HepG2 (cell line): ENCODE data around the gene PPP2R2C. TPM values are rescaled to one million over a fixed set of nuclear protein-coding genes. Genes with fewer than 3 reads are reported as not detected.

Experiments
- CENPX ChIP-seq: sonication (generic); formaldehyde crosslinking; IDR thresholded peaks from 2 replicates; pipeline ENCODE4 v1.9.0; 2021; ENCODE audit warnings: mild to moderate bottlenecking, missing genetic modification reagents, moderate library complexity
- SRY ChIP-seq: sonication (generic); formaldehyde crosslinking; IDR thresholded peaks from 2 replicates; pipeline ENCODE4 v1.8.0; 2022; ENCODE audit warnings: mild to moderate bottlenecking, missing genetic modification reagents
- ZNF431 ChIP-seq: sonication (generic); formaldehyde crosslinking; IDR thresholded peaks from 2 replicates; pipeline ENCODE4 v1.9.0; 2022; ENCODE audit warnings: missing genetic modification reagents, low read depth, mild to moderate bottlenecking, borderline replicate concordance
- ZNF670 ChIP-seq: sonication (generic); formaldehyde crosslinking; IDR thresholded peaks from 2 replicates; pipeline ENCODE4 v1.8.0; 2022; ENCODE audit warnings: mild to moderate bottlenecking, missing genetic modification reagents, borderline replicate concordance
- polyA plus RNA-seq, 8 experiments: library from polyadenylated mRNA; depleted of rRNA in 3 of 8; stranded (reverse) in 7 of 8; unstranded in 1 of 8; fragments of >200 nt; fragmentation: Illumina TruSeq in 4 of 8; extraction: Trizol in 4 of 8; gene quantifications; 2 replicates each; pipeline versions ENCODE4 v1.2.1 to v1.2.3, GENCODE V29; 2011 to 2016; ENCODE audit warnings: low read depth in 4 of 8, missing spikeins in 1 of 8, mixed read lengths in 1 of 8; ENCODE audit not compliant: insufficient read depth in 1 of 8
- total RNA-seq, 5 experiments: library from RNA; depleted of rRNA; stranded (reverse); fragments of >200 nt; fragmentation: Illumina TruSeq; extraction: Trizol; gene quantifications; 2 replicates each; pipeline ENCODE4 v1.2.3, GENCODE V29; 2016; ENCODE audit warnings: low read depth in 1 of 5
- TF ChIP-seq, protein P1 (sequence below): sonication (generic); formaldehyde crosslinking; IDR thresholded peaks from 2 replicates; pipeline ENCODE4 v1.4.0; 2020; ENCODE audit warnings: missing genetic modification reagents, borderline replicate concordance
- TF ChIP-seq, protein P2 (sequence below): sonication (generic); formaldehyde crosslinking; IDR thresholded peaks from 2 replicates; pipeline ENCODE4 v1.8.0; 2022; ENCODE audit warnings: missing genetic modification reagents, mild to moderate bottlenecking, borderline replicate concordance
- TF ChIP-seq, protein P3 (sequence below): sonication (generic); formaldehyde crosslinking; conservative IDR thresholded peaks from 2 replicates; pipeline ENCODE4 v1.8.0; 2022; ENCODE audit warnings: mild to moderate bottlenecking, moderate library complexity, missing genetic modification reagents
- TF ChIP-seq, protein P4 (sequence below): sonication (generic); formaldehyde crosslinking; IDR thresholded peaks from 2 replicates; pipeline ENCODE4 v1.5.1; 2020; ENCODE audit warnings: mild to moderate bottlenecking, missing genetic modification reagents, moderate library complexity
- TF ChIP-seq, protein P5 (sequence below): sonication (generic); formaldehyde crosslinking; IDR thresholded peaks from 2 replicates; pipeline ENCODE4 v1.9.0; 2021; ENCODE audit warnings: mild to moderate bottlenecking, missing genetic modification reagents

The PPP2R2C gene
- total and polyA plus RNA-seq, 2 of the 13 experiments (the other 11 are each of a cell fraction or from before 2014, with no cell fraction given) = 0.60 to 8.6 TPM

DNA sequence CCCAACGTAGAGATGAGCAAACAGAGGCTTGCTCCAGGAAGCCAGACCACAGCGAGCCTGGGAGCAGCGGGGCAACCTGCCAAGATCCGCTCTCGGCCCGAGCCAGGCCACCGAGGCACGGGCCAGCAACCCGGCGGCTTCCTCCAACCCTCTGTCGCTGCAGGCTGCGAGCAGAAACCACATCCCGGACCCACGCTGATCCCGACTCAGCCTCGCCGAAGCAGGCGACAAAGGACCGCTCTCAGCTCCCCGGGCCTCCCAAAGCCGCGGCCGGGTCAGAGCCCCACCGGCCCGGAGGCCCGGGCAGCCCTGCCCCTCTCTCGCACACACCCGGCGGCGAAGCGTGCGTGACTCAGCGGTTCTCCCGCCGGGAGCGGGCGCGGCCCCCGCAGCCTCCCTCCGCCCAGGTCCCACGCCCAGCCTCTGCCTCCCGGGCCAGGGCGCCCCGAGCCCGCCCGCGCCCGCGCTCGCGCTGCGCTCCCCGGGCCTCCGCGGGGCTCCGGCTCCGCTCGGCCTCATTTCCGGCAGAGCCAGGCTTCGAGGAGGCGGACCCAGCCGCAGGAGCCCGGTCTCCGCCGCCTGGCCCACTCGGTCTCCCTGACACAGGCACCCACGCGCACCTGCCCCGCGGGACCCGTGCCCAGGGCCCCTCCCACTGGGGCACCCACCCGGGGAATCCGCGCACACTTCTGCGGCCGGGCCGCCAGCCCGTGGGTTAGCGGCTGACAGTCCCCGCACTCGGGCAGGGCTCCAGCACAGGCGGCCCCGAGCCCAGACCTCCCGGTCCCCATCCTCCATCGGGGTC lies 1.7 kb downstream of the PPP2R2C start (continued):
- TF ChIP-seq, protein P1, sequence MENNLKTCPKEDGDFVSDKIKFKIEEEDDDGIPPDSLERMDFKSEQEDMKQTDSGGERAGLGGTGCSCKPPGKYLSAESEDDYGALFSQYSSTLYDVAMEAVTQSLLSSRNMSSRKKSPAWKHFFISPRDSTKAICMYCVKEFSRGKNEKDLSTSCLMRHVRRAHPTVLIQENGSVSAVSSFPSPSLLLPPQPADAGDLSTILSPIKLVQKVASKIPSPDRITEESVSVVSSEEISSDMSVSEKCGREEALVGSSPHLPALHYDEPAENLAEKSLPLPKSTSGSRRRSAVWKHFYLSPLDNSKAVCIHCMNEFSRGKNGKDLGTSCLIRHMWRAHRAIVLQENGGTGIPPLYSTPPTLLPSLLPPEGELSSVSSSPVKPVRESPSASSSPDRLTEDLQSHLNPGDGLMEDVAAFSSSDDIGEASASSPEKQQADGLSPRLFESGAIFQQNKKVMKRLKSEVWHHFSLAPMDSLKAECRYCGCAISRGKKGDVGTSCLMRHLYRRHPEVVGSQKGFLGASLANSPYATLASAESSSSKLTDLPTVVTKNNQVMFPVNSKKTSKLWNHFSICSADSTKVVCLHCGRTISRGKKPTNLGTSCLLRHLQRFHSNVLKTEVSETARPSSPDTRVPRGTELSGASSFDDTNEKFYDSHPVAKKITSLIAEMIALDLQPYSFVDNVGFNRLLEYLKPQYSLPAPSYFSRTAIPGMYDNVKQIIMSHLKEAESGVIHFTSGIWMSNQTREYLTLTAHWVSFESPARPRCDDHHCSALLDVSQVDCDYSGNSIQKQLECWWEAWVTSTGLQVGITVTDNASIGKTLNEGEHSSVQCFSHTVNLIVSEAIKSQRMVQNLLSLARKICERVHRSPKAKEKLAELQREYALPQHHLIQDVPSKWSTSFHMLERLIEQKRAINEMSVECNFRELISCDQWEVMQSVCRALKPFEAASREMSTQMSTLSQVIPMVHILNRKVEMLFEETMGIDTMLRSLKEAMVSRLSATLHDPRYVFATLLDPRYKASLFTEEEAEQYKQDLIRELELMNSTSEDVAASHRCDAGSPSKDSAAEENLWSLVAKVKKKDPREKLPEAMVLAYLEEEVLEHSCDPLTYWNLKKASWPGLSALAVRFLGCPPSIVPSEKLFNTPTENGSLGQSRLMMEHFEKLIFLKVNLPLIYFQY (CRISPR knock-in tag) = no peak
- TF ChIP-seq, protein P2, sequence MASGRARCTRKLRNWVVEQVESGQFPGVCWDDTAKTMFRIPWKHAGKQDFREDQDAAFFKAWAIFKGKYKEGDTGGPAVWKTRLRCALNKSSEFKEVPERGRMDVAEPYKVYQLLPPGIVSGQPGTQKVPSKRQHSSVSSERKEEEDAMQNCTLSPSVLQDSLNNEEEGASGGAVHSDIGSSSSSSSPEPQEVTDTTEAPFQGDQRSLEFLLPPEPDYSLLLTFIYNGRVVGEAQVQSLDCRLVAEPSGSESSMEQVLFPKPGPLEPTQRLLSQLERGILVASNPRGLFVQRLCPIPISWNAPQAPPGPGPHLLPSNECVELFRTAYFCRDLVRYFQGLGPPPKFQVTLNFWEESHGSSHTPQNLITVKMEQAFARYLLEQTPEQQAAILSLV (CRISPR knock-in tag) = no peak
- TF ChIP-seq, protein P3, sequence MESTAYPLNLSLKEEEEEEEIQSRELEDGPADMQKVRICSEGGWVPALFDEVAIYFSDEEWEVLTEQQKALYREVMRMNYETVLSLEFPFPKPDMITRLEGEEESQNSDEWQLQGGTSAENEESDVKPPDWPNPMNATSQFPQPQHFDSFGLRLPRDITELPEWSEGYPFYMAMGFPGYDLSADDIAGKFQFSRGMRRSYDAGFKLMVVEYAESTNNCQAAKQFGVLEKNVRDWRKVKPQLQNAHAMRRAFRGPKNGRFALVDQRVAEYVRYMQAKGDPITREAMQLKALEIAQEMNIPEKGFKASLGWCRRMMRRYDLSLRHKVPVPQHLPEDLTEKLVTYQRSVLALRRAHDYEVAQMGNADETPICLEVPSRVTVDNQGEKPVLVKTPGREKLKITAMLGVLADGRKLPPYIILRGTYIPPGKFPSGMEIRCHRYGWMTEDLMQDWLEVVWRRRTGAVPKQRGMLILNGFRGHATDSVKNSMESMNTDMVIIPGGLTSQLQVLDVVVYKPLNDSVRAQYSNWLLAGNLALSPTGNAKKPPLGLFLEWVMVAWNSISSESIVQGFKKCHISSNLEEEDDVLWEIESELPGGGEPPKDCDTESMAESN (CRISPR knock-in tag) = no peak
- TF ChIP-seq, protein P4, sequence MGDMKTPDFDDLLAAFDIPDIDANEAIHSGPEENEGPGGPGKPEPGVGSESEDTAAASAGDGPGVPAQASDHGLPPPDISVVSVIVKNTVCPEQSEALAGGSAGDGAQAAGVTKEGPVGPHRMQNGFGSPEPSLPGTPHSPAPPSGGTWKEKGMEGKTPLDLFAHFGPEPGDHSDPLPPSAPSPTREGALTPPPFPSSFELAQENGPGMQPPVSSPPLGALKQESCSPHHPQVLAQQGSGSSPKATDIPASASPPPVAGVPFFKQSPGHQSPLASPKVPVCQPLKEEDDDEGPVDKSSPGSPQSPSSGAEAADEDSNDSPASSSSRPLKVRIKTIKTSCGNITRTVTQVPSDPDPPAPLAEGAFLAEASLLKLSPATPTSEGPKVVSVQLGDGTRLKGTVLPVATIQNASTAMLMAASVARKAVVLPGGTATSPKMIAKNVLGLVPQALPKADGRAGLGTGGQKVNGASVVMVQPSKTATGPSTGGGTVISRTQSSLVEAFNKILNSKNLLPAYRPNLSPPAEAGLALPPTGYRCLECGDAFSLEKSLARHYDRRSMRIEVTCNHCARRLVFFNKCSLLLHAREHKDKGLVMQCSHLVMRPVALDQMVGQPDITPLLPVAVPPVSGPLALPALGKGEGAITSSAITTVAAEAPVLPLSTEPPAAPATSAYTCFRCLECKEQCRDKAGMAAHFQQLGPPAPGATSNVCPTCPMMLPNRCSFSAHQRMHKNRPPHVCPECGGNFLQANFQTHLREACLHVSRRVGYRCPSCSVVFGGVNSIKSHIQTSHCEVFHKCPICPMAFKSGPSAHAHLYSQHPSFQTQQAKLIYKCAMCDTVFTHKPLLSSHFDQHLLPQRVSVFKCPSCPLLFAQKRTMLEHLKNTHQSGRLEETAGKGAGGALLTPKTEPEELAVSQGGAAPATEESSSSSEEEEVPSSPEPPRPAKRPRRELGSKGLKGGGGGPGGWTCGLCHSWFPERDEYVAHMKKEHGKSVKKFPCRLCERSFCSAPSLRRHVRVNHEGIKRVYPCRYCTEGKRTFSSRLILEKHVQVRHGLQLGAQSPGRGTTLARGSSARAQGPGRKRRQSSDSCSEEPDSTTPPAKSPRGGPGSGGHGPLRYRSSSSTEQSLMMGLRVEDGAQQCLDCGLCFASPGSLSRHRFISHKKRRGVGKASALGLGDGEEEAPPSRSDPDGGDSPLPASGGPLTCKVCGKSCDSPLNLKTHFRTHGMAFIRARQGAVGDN (CRISPR knock-in tag) = peak; percentile 16; the same call in 1 of the 2 replicates
- TF ChIP-seq CENPX = no peak
- TF ChIP-seq SRY (CRISPR knock-in tag) = no peak
- TF ChIP-seq ZNF431 (CRISPR knock-in tag) = no peak
- no peak for TF ChIP-seq ZNF670 (CRISPR knock-in tag)
- TF ChIP-seq, protein P5, sequence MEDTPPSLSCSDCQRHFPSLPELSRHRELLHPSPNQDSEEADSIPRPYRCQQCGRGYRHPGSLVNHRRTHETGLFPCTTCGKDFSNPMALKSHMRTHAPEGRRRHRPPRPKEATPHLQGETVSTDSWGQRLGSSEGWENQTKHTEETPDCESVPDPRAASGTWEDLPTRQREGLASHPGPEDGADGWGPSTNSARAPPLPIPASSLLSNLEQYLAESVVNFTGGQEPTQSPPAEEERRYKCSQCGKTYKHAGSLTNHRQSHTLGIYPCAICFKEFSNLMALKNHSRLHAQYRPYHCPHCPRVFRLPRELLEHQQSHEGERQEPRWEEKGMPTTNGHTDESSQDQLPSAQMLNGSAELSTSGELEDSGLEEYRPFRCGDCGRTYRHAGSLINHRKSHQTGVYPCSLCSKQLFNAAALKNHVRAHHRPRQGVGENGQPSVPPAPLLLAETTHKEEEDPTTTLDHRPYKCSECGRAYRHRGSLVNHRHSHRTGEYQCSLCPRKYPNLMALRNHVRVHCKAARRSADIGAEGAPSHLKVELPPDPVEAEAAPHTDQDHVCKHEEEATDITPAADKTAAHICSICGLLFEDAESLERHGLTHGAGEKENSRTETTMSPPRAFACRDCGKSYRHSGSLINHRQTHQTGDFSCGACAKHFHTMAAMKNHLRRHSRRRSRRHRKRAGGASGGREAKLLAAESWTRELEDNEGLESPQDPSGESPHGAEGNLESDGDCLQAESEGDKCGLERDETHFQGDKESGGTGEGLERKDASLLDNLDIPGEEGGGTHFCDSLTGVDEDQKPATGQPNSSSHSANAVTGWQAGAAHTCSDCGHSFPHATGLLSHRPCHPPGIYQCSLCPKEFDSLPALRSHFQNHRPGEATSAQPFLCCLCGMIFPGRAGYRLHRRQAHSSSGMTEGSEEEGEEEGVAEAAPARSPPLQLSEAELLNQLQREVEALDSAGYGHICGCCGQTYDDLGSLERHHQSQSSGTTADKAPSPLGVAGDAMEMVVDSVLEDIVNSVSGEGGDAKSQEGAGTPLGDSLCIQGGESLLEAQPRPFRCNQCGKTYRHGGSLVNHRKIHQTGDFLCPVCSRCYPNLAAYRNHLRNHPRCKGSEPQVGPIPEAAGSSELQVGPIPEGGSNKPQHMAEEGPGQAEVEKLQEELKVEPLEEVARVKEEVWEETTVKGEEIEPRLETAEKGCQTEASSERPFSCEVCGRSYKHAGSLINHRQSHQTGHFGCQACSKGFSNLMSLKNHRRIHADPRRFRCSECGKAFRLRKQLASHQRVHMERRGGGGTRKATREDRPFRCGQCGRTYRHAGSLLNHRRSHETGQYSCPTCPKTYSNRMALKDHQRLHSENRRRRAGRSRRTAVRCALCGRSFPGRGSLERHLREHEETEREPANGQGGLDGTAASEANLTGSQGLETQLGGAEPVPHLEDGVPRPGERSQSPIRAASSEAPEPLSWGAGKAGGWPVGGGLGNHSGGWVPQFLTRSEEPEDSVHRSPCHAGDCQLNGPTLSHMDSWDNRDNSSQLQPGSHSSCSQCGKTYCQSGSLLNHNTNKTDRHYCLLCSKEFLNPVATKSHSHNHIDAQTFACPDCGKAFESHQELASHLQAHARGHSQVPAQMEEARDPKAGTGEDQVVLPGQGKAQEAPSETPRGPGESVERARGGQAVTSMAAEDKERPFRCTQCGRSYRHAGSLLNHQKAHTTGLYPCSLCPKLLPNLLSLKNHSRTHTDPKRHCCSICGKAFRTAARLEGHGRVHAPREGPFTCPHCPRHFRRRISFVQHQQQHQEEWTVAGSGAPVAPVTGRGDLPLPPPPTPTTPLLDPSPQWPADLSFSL (CRISPR knock-in tag) = no peak
